HCT116 (cell line): ENCODE results near the gene CLIC6. TPM values are rescaled to one million over a fixed set of nuclear protein-coding genes. Genes with fewer than 3 reads are reported as not detected.

ENCODE experiments used
- ATAC-seq: fragments of 200-7000 bp; cut with Tn5 transposase; 2 replicates; pipeline ENCODE4 v1.9.1; 2020; ENCODE audit warnings: mild to moderate bottlenecking, moderate library complexity
- BruUV-seq: library from RNA; stranded (reverse); fragments of 400-500 nt; replicated peaks from 2 replicates; lab custom pipeline; 2021; lab: Mats Ljungman, UMichigan
- CTCF ChIA-PET: fragments of 300-600 bp; sonication (Branson Sonifier 250); formaldehyde crosslinking; loops from one replicate; lab custom pipeline; 2021; ENCODE audit warnings: antibody characterized with exemption; lab: Charles Lee
- POLR2A ChIA-PET: fragments of 300-600, 350-600 bp; sonication (Branson Sonifier 250); formaldehyde crosslinking; loops from one replicate; lab custom pipeline; 2021; ENCODE audit warnings: antibody characterized with exemption; lab: Charles Lee
- RAD21 ChIA-PET, 2 experiments: fragments of 300-600 bp; sonication (Branson Sonifier 250); formaldehyde crosslinking; loops; one replicate each; lab custom pipeline; 2023; ENCODE audit warnings: low total read pairs in 2 of 2; ENCODE audit not compliant: uncharacterized antibody in 2 of 2, unreplicated experiment in 2 of 2, low non-redundant PET in 1 of 2; lab: Charles Lee
- DNase-seq: peaks from one replicate; pipeline ENCODE4 v3.0.0-alpha.2; 2010; ENCODE audit warnings: low read depth, low spot score
- H2AFZ ChIP-seq: fragments of 200-600 bp; shearing (Covaris generic), sonication (generic); 2 replicates; pipeline ENCODE4 v1.6.1; 2017; ENCODE audit warnings: low read depth, mixed run types, mixed read lengths, antibody characterized with exemption, low read length; ENCODE audit not compliant: poor library complexity, severe bottlenecking
- H3K27ac ChIP-seq: 2 replicates; pipeline ENCODE4 v1.5.1; 2012; ENCODE audit warnings: low read depth, low read length
- H3K27me3 ChIP-seq: fragments of 200-600 bp; sonication (generic); 2 replicates; pipeline ENCODE4 v1.6.1; 2016; ENCODE audit warnings: mixed run types, low read length, mixed read lengths; ENCODE audit not compliant: insufficient read depth
- H3K36me3 ChIP-seq, 2 experiments: fragments of 200-500 bp in 1 of 2; fragments of 200-600 bp in 1 of 2; sonication (Bioruptor generic) in 1 of 2; sonication (generic) in 1 of 2; 2 replicates each; pipeline versions ENCODE4 v1.5.1 to v1.6.1; 2014 to 2016; ENCODE audit warnings: low read length in 2 of 2, inconsistent platforms in 1 of 2, mixed read lengths in 1 of 2, mixed run types in 1 of 2; ENCODE audit not compliant: insufficient read depth in 2 of 2, control insufficient read depth in 1 of 2
- H3K4me1 ChIP-seq, 2 experiments: fragments of 200-600 bp in 1 of 2; sonication (generic) in 1 of 2; 2 replicates each; pipeline versions ENCODE4 v1.5.1 to v1.6.1; 2012 to 2017; ENCODE audit warnings: low read length in 2 of 2, inconsistent platforms in 1 of 2, mild to moderate bottlenecking in 1 of 2, mixed read lengths in 1 of 2, mixed run types in 1 of 2, moderate library complexity in 1 of 2; ENCODE audit not compliant: insufficient read depth in 2 of 2, control insufficient read depth in 1 of 2
- H3K4me2 ChIP-seq: fragments of 200-600 bp; sonication (generic); 2 replicates; pipeline ENCODE4 v1.6.1; 2017; ENCODE audit warnings: mixed run types, low read length, mixed read lengths
- H3K4me3 ChIP-seq, 2 experiments: fragments of 200-600 bp in 1 of 2; sonication (generic) in 1 of 2; replicated peaks in 1 of 2; 2 replicates each; pipeline ENCODE4 v1.5.1; 2011 to 2016; ENCODE audit warnings: low read length in 2 of 2, control low read depth in 1 of 2, low read depth in 1 of 2, mild to moderate bottlenecking in 1 of 2, mixed read lengths in 1 of 2, mixed run types in 1 of 2
- H3K79me2 ChIP-seq: fragments of 200-600 bp; sonication (generic); 2 replicates; pipeline ENCODE4 v1.6.1; 2017; ENCODE audit warnings: mild to moderate bottlenecking, mixed run types, low read length, moderate library complexity, mixed read lengths; ENCODE audit not compliant: insufficient read depth
- H3K9ac ChIP-seq: fragments of 200-600 bp; sonication (generic); 2 replicates; pipeline ENCODE4 v1.6.1; 2016; ENCODE audit warnings: low read length, mixed read lengths
- H3K9me2 ChIP-seq: fragments of 200-600 bp; sonication (generic), shearing (Covaris generic); 2 replicates; pipeline ENCODE4 v1.6.1; 2017; ENCODE audit warnings: mixed run types, mild to moderate bottlenecking, moderate library complexity; ENCODE audit not compliant: insufficient read depth
- H3K9me3 ChIP-seq, 2 experiments: fragments of 200-500 bp in 1 of 2; fragments of 200-600 bp in 1 of 2; sonication (Bioruptor generic) in 1 of 2; sonication (generic) in 1 of 2; 2 replicates each; pipeline ENCODE4 v1.6.1; 2014 to 2017; ENCODE audit warnings: low read length in 2 of 2, mixed read lengths in 2 of 2, inconsistent platforms in 1 of 2, low read depth in 1 of 2, mild to moderate bottlenecking in 1 of 2, mixed run types in 1 of 2, moderate library complexity in 1 of 2; ENCODE audit not compliant: control insufficient read depth in 1 of 2, insufficient read depth in 1 of 2
- H4K20me1 ChIP-seq: fragments of 200-600 bp; sonication (generic), shearing (Covaris generic); 2 replicates; pipeline ENCODE4 v1.6.1; 2017; ENCODE audit warnings: mixed run types, mild to moderate bottlenecking, moderate library complexity; ENCODE audit not compliant: insufficient read depth
- CBX3 ChIP-seq: IDR thresholded peaks from 2 replicates; pipeline ENCODE4 v1.6.1; 2012; ENCODE audit warnings: low read depth
- CTCF ChIP-seq, 3 experiments: fragments of 200-600 bp in 1 of 3; sonication (generic) in 1 of 3; IDR thresholded peaks in 2 of 3; conservative IDR thresholded peaks in 1 of 3; 2 replicates each; pipeline ENCODE4 v1.5.1; 2012 to 2017; ENCODE audit warnings: low read depth in 2 of 3, low read length in 2 of 3, antibody characterized with exemption in 1 of 3, borderline replicate concordance in 1 of 3, control low read depth in 1 of 3, mild to moderate bottlenecking in 1 of 3, mixed read lengths in 1 of 3, mixed run types in 1 of 3, moderate library complexity in 1 of 3; ENCODE audit not compliant: insufficient read depth in 1 of 3
- EGR1 ChIP-seq: IDR thresholded peaks from 2 replicates; pipeline ENCODE4 v1.6.1; 2012; ENCODE audit warnings: low read depth
- ELF1 ChIP-seq: IDR thresholded peaks from 2 replicates; pipeline ENCODE4 v1.6.1; 2012; ENCODE audit warnings: low read depth, borderline replicate concordance
- EZH2 ChIP-seq: fragments of 200-600 bp; sonication (generic); IDR thresholded peaks from 2 replicates; pipeline ENCODE4 v1.6.1; 2017; ENCODE audit warnings: antibody characterized with exemption, mixed run types
- FOSL1 ChIP-seq: IDR thresholded peaks from 2 replicates; pipeline ENCODE4 v1.6.1; 2012; ENCODE audit warnings: low read depth
- JUND ChIP-seq: IDR thresholded peaks from 2 replicates; pipeline ENCODE4 v1.6.1; 2012
- MAX ChIP-seq: IDR thresholded peaks from 2 replicates; pipeline ENCODE4 v1.6.1; 2012
- POLR2A ChIP-seq: IDR thresholded peaks from 2 replicates; pipeline ENCODE4 v1.7.0; 2011; ENCODE audit warnings: borderline replicate concordance; ENCODE audit not compliant: insufficient read depth, insufficient read length; ENCODE audit errors: extremely low read depth
- POLR2AphosphoS5 ChIP-seq: IDR thresholded peaks from 2 replicates; pipeline ENCODE4 v1.6.1; 2011; ENCODE audit warnings: mild to moderate bottlenecking, low read depth, low read length, moderate library complexity
- REST ChIP-seq: IDR thresholded peaks from 2 replicates; pipeline ENCODE4 v1.6.1; 2012; ENCODE audit warnings: low read depth
- SIN3A ChIP-seq: IDR thresholded peaks from 2 replicates; pipeline ENCODE4 v1.6.1; 2012; ENCODE audit warnings: low read depth
- SP1 ChIP-seq: IDR thresholded peaks from 2 replicates; pipeline ENCODE4 v1.6.1; 2012; ENCODE audit warnings: low read depth
- YY1 ChIP-seq: IDR thresholded peaks from 2 replicates; pipeline ENCODE4 v1.6.1; 2011; ENCODE audit warnings: low read length, low read depth, moderate library complexity, mild to moderate bottlenecking; ENCODE audit not compliant: insufficient replicate concordance; ENCODE audit errors: extremely low read depth
- ZBTB33 ChIP-seq: IDR thresholded peaks from 2 replicates; pipeline ENCODE4 v1.6.1; 2011; ENCODE audit warnings: mild to moderate bottlenecking, low read length, moderate library complexity; ENCODE audit not compliant: insufficient replicate concordance; ENCODE audit errors: extremely low read depth
- ZNF274 ChIP-seq: fragments of 200-500 bp; sonication (Bioruptor generic); IDR thresholded peaks from 2 replicates; pipeline ENCODE4 v1.6.1; 2014; ENCODE audit warnings: mild to moderate bottlenecking, low read depth, low read length, inconsistent platforms
- intact Hi-C: fragments of 100-400 bp; cut with micrococcal nuclease; formaldehyde crosslinking; loops from 2 replicates; pipeline ENCODE4 v1.10.0; 2022
- total RNA-seq: library from RNA; stranded (reverse); gene quantifications from one replicate; pipeline ENCODE4 v1.2.1, GENCODE V29; 2021; ENCODE audit not compliant: unreplicated experiment

Gene CLIC6
- total RNA-seq, 1 experiment from 2014 or later, result 0.05 TPM

- no peak for ATAC-seq
- H3K27ac ChIP-seq, result no peak overlapping the region
- H3K9me3 ChIP-seq, result no peaks in the 10 kb centered on the region
- no peaks in the 10 kb centered on the region for H3K9me2 ChIP-seq
- intact Hi-C loops, result no loop called here
- H3K4me3 ChIP-seq, result no peak overlapping the region
- no peak overlapping the region for H2AFZ ChIP-seq
- H4K20me1 ChIP-seq, result no peaks in the 10 kb centered on the region
- H3K9ac ChIP-seq, result no peak overlapping the region
- no peaks in the 10 kb centered on the region for H3K36me3 ChIP-seq
- H3K27me3 ChIP-seq, result no peaks in the 10 kb centered on the region
- DNase-seq, result no peak
- no peaks in the 10 kb centered on the region for H3K79me2 ChIP-seq
- RAD21 ChIA-PET, result no interaction called here
- H3K4me1 ChIP-seq, result no peaks in the 10 kb centered on the region
- H3K4me2 ChIP-seq, result no peak overlapping the region
- TF ChIP-seq ZNF274 (no peak), ZBTB33 (no peak), YY1 (no peak), SP1 (no peak), MAX (no peak), REST (no peak), ELF1 (no peak), EGR1 (no peak), CBX3 (no peak), POLR2A (no peak), CTCF (IDR thresholded peaks at IDR 0.05 in 2 of 3, conservative IDR thresholded peaks at IDR 0.05 in 1 of 3; ENCODE audit: borderline replicate concordance in 1 of 3, insufficient read depth in 1 of 3, low read depth in 2 of 3, low read length in 2 of 3) (no peak), EZH2 (no peak), SIN3A (no peak), POLR2AphosphoS5 (no peak), JUND (no peak), FOSL1 (no peak)
- CTCF ChIA-PET, result no interaction called here
- POLR2A ChIA-PET, result no interaction called here
- no TSS peak for BruUV-seq
Measured at GRCh38 chr21:34625030-34625593, 43.7 kb upstream of the CLIC6 start.
